WTC11 (cell line): ENCODE data around the gene PDE8B. TPM values are rescaled to one million over a fixed set of nuclear protein-coding genes. Genes with fewer than 3 reads are reported as not detected.

Source experiments
- ATAC-seq: fragments of 200-7000 bp; cut with Tn5 transposase; 2 replicates; pipeline ENCODE4 v1.10.0; 2021; ENCODE audit warnings: mild to moderate bottlenecking, moderate library complexity
- CTCF ChIA-PET: fragments of 300-600 bp; sonication (Branson Sonifier 250); formaldehyde crosslinking; loops from one replicate; lab custom pipeline; 2021; ENCODE audit warnings: antibody characterized with exemption; lab: Charles Lee
- POLR2A ChIA-PET: fragments of 350-600 bp; sonication (Branson Sonifier 250); formaldehyde crosslinking; loops from one replicate; lab custom pipeline; 2021; ENCODE audit warnings: antibody characterized with exemption; lab: Charles Lee
- DNase-seq: peaks from one replicate; pipeline ENCODE4 v3.0.0; 2021; ENCODE audit warnings: low spot score
- H3K27ac Mint-ChIP-seq: 2 replicates; pipeline ENCODE4 v1.8.0; 2021; ENCODE audit warnings: mixed read lengths
- H3K27me3 Mint-ChIP-seq: 2 replicates; pipeline ENCODE4 v1.8.0; 2021; ENCODE audit warnings: low read depth, mild to moderate bottlenecking, moderate library complexity, mixed read lengths
- H3K36me3 Mint-ChIP-seq: 2 replicates; pipeline ENCODE4 v1.8.0; 2021; ENCODE audit warnings: mixed read lengths
- H3K4me1 Mint-ChIP-seq: 2 replicates; pipeline ENCODE4 v1.8.0; 2022; ENCODE audit warnings: mixed read lengths
- H3K4me3 Mint-ChIP-seq: 2 replicates; pipeline ENCODE4 v1.8.0; 2021; ENCODE audit warnings: mild to moderate bottlenecking, moderate library complexity, mixed read lengths
- H3K9me3 Mint-ChIP-seq: 2 replicates; pipeline ENCODE4 v1.8.0; 2021; ENCODE audit warnings: mixed read lengths
- AFF4 ChIP-seq: sonication (generic); formaldehyde crosslinking; IDR thresholded peaks from 2 replicates; pipeline ENCODE4 v1.8.1; 2023; ENCODE audit warnings: mild to moderate bottlenecking, missing genetic modification reagents, borderline replicate concordance
- ELF4 ChIP-seq: sonication (generic); formaldehyde crosslinking; IDR thresholded peaks from 2 replicates; pipeline ENCODE4 v1.8.1; 2022; ENCODE audit warnings: low read depth, mild to moderate bottlenecking, moderate library complexity, missing genetic modification reagents
- EMX1 ChIP-seq: fragments of 250-450 bp; sonication (Bioruptor Pico); IDR thresholded peaks from 2 replicates; pipeline ENCODE4 v1.8.0; 2021; ENCODE audit warnings: mild to moderate bottlenecking
- HMGXB4 ChIP-seq: sonication (generic); formaldehyde crosslinking; IDR thresholded peaks from 2 replicates; pipeline ENCODE4 v1.8.1; 2023; ENCODE audit warnings: mild to moderate bottlenecking, moderate library complexity, missing genetic modification reagents
- IRF1 ChIP-seq: sonication (generic); formaldehyde crosslinking; IDR thresholded peaks from 2 replicates; pipeline ENCODE4 v1.8.0; 2023; ENCODE audit warnings: missing genetic modification reagents
- IRF2 ChIP-seq: sonication (generic); formaldehyde crosslinking; IDR thresholded peaks from 2 replicates; pipeline ENCODE4 v1.8.0; 2022; ENCODE audit warnings: low read depth, missing genetic modification reagents, borderline replicate concordance
- JUN ChIP-seq: sonication (generic); formaldehyde crosslinking; IDR thresholded peaks from 2 replicates; pipeline ENCODE4 v1.8.0; 2023; ENCODE audit warnings: mild to moderate bottlenecking, missing genetic modification reagents
- MAX ChIP-seq: sonication (generic); formaldehyde crosslinking; IDR thresholded peaks from 2 replicates; pipeline ENCODE4 v1.8.0; 2022; ENCODE audit warnings: mild to moderate bottlenecking, missing genetic modification reagents
- MXD4 ChIP-seq: fragments of 250-450 bp; sonication (Bioruptor Pico); IDR thresholded peaks from 2 replicates; pipeline ENCODE4 v1.8.0; 2021; ENCODE audit warnings: mild to moderate bottlenecking, moderate library complexity, borderline replicate concordance
- NFE2L1 ChIP-seq: sonication (generic); formaldehyde crosslinking; IDR thresholded peaks from 2 replicates; pipeline ENCODE4 v1.8.1; 2023; ENCODE audit warnings: missing genetic modification reagents
- NR1H2 ChIP-seq: sonication (generic); formaldehyde crosslinking; IDR thresholded peaks from 2 replicates; pipeline ENCODE4 v1.9.0; 2021; ENCODE audit warnings: mild to moderate bottlenecking, moderate library complexity, missing genetic modification reagents
- OVOL2 ChIP-seq: fragments of 250-450 bp; sonication (Bioruptor Pico); IDR thresholded peaks from 2 replicates; pipeline ENCODE4 v1.9.0; 2021; ENCODE audit warnings: mild to moderate bottlenecking, borderline replicate concordance
- PRDM15 ChIP-seq: sonication (generic); formaldehyde crosslinking; IDR thresholded peaks from 2 replicates; pipeline ENCODE4 v1.8.0; 2022; ENCODE audit warnings: missing genetic modification reagents
- SOX15 ChIP-seq: fragments of 250-450 bp; sonication (Bioruptor Pico); IDR thresholded peaks from 2 replicates; pipeline ENCODE4 v1.9.0; 2021; ENCODE audit warnings: mild to moderate bottlenecking
- USF1 ChIP-seq: sonication (generic); formaldehyde crosslinking; IDR thresholded peaks from 2 replicates; pipeline ENCODE4 v1.8.0; 2022; ENCODE audit warnings: mild to moderate bottlenecking, missing genetic modification reagents
- ZNF121 ChIP-seq: sonication (generic); formaldehyde crosslinking; IDR thresholded peaks from 2 replicates; pipeline ENCODE4 v1.8.0; 2023; ENCODE audit warnings: missing genetic modification reagents
- ZNF317 ChIP-seq: sonication (generic); formaldehyde crosslinking; IDR thresholded peaks from 2 replicates; pipeline ENCODE4 v1.8.1; 2023; ENCODE audit warnings: low read depth, mild to moderate bottlenecking, moderate library complexity, missing genetic modification reagents, borderline replicate concordance
- ZNF416 ChIP-seq: fragments of 250-450 bp; sonication (Bioruptor Pico); IDR thresholded peaks from 2 replicates; pipeline ENCODE4 v1.9.0; 2021; ENCODE audit warnings: mild to moderate bottlenecking, inconsistent platforms
- ZNF423 ChIP-seq: fragments of 250-450 bp; sonication (Bioruptor Pico); IDR thresholded peaks from 2 replicates; pipeline ENCODE4 v2.1.2; 2022; ENCODE audit warnings: mild to moderate bottlenecking, moderate library complexity
- total RNA-seq: library from RNA; stranded (reverse); gene quantifications from 3 replicates; pipeline ENCODE4 v1.2.3, GENCODE V29; 2021

The PDE8B gene
- total RNA-seq, 1 experiment from 2014 or later, result 0.31 TPM

- Mint-ChIP-seq H3K27ac (no peak overlapping the region), H3K4me3 (no peak overlapping the region), H3K9me3 (peaks cover 10% of the 10 kb centered on the region; the same call in 1 of the 2 replicates), H3K4me1 (peaks cover 3% of the 10 kb centered on the region), H3K36me3 (no peaks in the 10 kb centered on the region), H3K27me3 (no peaks in the 10 kb centered on the region)
- CTCF ChIA-PET, result interaction anchor here (0.6 kb wide), 1 partner anchor 172 kb away, joined by 3 read pairs; no protein-coding TSS in a partner anchor
- POLR2A ChIA-PET, result no interaction called here
- ATAC-seq, result no peak
- TF ChIP-seq NFE2L1 (CRISPR knock-in tag) (no peak), USF1 (no peak)
- DNase-seq, result no peak
Observed at GRCh38 chr5:77272206-77272605, 61.7 kb downstream of the PDE8B start.

GRCh38 chr5:77277759-77278158, 67.3 kb downstream of the PDE8B start:
- ChIA-PET CTCF (no interaction called here), POLR2A (no interaction called here)
- Mint-ChIP-seq H3K27me3 (no peaks in the 10 kb centered on the region; the same call in 1 of the 2 replicates), H3K36me3 (no peaks in the 10 kb centered on the region), H3K4me3 (no peak overlapping the region), H3K27ac (no peak overlapping the region), H3K9me3 (no peaks in the 10 kb centered on the region), H3K4me1 (peaks cover 13% of the 10 kb centered on the region)
- TF ChIP-seq HMGXB4 (CRISPR knock-in tag) (no peak), PRDM15 (CRISPR knock-in tag) (no peak), ELF4 (CRISPR knock-in tag) (no peak), SOX15 (CRISPR knock-in tag) (no peak), NR1H2 (no peak), MAX (CRISPR knock-in tag) (no peak), JUN (CRISPR knock-in tag) (no peak), IRF2 (CRISPR knock-in tag) (no peak), MXD4 (CRISPR knock-in tag) (no peak), ZNF121 (no peak), ZNF423 (CRISPR knock-in tag) (no peak), IRF1 (CRISPR knock-in tag) (no peak), OVOL2 (CRISPR knock-in tag) (no peak), ZNF416 (CRISPR knock-in tag) (no peak), AFF4 (no peak), ZNF317 (CRISPR knock-in tag) (no peak), EMX1 (CRISPR knock-in tag) (no peak)
- no peak for ATAC-seq
- no peak for DNase-seq
